PC-3 (cell line): ENCODE data around the gene ACTR3C. TPM values are rescaled to one million over a fixed set of nuclear protein-coding genes. Genes with fewer than 3 reads are reported as not detected.
A peak's percentile ranks its signal among the peaks of the same experiment; 100 is the strongest.
"Not testable (repeated sequence)": the region's sequence is repeated elsewhere in the genome, so short reads cannot be mapped to it uniquely, and the experiment has no call there.

Experiments used
- ATAC-seq: fragments of 200-7000 bp; cut with Tn5 transposase; 2 replicates; pipeline ENCODE4 v1.9.1; 2020; ENCODE audit warnings: mild to moderate bottlenecking, moderate library complexity
- BruUV-seq: library from RNA; stranded (reverse); fragments of 400-500 nt; replicated peaks from 2 replicates; lab custom pipeline; 2021; lab: Mats Ljungman, UMichigan
- CTCF ChIA-PET: fragments of 300-600 bp; sonication (Branson Sonifier 250); formaldehyde crosslinking; loops from one replicate; lab custom pipeline; 2022; ENCODE audit warnings: antibody characterized with exemption; lab: Charles Lee
- POLR2A ChIA-PET: fragments of 300-600 bp; sonication (Branson Sonifier 250); formaldehyde crosslinking; loops from one replicate; lab custom pipeline; 2022; ENCODE audit warnings: antibody characterized with exemption; ENCODE audit not compliant: unreplicated experiment; lab: Charles Lee
- DNase-seq: peaks from one replicate; pipeline ENCODE4 v3.0.0-alpha.2; 2015
- H2AFZ ChIP-seq: fragments of 300-600 bp; sonication (generic); 2 replicates; pipeline ENCODE4 v1.6.0; 2016; ENCODE audit warnings: antibody characterized with exemption, low read length
- H3F3A ChIP-seq: fragments of 300-600 bp; sonication (generic); one replicate; pipeline ENCODE4 v1.6.0; 2017; ENCODE audit warnings: antibody characterized with exemption, low read length, control low read depth, mild to moderate bottlenecking; ENCODE audit not compliant: unreplicated experiment
- H3K27ac ChIP-seq: fragments of 300-600 bp; sonication (generic); 2 replicates; pipeline ENCODE4 v1.5.1; 2016; ENCODE audit warnings: mild to moderate bottlenecking, low read length
- H3K27me3 ChIP-seq: fragments of 300-600 bp; sonication (generic); 2 replicates; pipeline ENCODE4 v1.6.1; 2016; ENCODE audit warnings: low read length, mixed read lengths
- H3K36me3 ChIP-seq: fragments of 300-600 bp; sonication (generic); 2 replicates; pipeline ENCODE4 v1.6.1; 2016; ENCODE audit warnings: low read depth, mixed run types, low read length, mixed read lengths
- H3K4me1 ChIP-seq: fragments of 300-600 bp; sonication (generic); 2 replicates; pipeline ENCODE4 v1.5.1; 2016; ENCODE audit warnings: low read length; ENCODE audit not compliant: insufficient read depth
- H3K4me2 ChIP-seq: fragments of 300-600 bp; sonication (generic); 2 replicates; pipeline ENCODE4 v1.6.0; 2016; ENCODE audit warnings: low read length
- H3K4me3 ChIP-seq: fragments of 300-600 bp; sonication (generic); 2 replicates; pipeline ENCODE4 v1.5.1; 2016; ENCODE audit warnings: mild to moderate bottlenecking, low read length, mixed read lengths
- H3K79me2 ChIP-seq: fragments of 300-600 bp; sonication (generic); 2 replicates; pipeline ENCODE4 v1.6.1; 2017; ENCODE audit warnings: low read length, mixed read lengths
- H3K9ac ChIP-seq: fragments of 300-600 bp; sonication (generic); 2 replicates; pipeline ENCODE4 v1.6.0; 2016; ENCODE audit warnings: mild to moderate bottlenecking, low read length
- H3K9me2 ChIP-seq: fragments of 300-600 bp; sonication (generic); replicated peaks from 2 replicates; pipeline ENCODE4 v1.6.1; 2016; ENCODE audit warnings: mixed run types, low read length, mixed read lengths
- H3K9me3 ChIP-seq: fragments of 300-600 bp; sonication (generic); 2 replicates; pipeline ENCODE4 v1.6.1; 2016; ENCODE audit warnings: low read length, mixed read lengths
- H4K20me1 ChIP-seq: fragments of 300-600 bp; sonication (generic); 2 replicates; pipeline ENCODE4 v1.6.1; 2016; ENCODE audit warnings: low read length, mixed read lengths
- intact Hi-C: fragments of 100-400 bp; cut with micrococcal nuclease; formaldehyde crosslinking; loops from 2 replicates; pipeline ENCODE4 v1.9.0; 2023
- total RNA-seq: library from RNA; depleted of rRNA; stranded (reverse); fragments of >200 nt; gene quantifications from 2 replicates; pipeline ENCODE4 v1.2.3, GENCODE V29; 2014

The ACTR3C gene
- total RNA-seq, 1 experiment from 2014 or later, result 10.8 TPM

- H3K4me2 ChIP-seq, intact Hi-C loops, H3K9me2 ChIP-seq, DNase-seq, H3K27ac ChIP-seq, BruUV-seq, H3K9me3 ChIP-seq, H3F3A ChIP-seq, H3K27me3 ChIP-seq, H3K4me1 ChIP-seq, H3K9ac ChIP-seq, POLR2A ChIA-PET, H2AFZ ChIP-seq, H3K4me3 ChIP-seq, CTCF ChIA-PET, H3K79me2 ChIP-seq, H4K20me1 ChIP-seq, H3K36me3 ChIP-seq: not testable (repeated sequence)
- peak; percentile 35; the same call in 1 of the 2 replicates for ATAC-seq
Observed at GRCh38 chr7:150222083-150222972, 101.0 kb downstream of the ACTR3C start.

DNA sequence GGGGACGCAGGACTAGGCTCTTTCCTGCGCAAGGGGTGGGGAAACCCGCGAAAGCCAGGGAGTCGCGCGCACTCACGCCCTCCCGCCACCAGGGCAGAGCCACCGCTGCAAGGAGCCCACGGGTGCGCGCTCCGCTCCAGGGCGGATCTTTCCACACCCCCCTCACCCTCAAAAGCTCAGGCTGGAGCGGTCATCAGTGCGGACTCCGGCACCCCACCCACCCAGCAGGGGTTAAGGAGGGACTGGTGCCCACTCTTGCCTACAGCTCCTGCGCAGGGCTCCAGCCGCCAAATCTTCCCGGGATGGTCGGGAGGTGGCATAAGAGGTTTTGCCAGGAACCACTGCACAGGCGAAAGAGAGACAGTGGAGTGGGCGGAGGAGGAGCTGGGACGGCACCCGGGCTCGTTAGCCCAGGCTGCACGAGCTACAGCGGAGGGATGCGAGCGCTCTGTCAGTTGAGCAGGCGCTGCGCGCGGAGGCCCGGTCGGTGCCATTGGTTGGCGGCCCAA is 102.6 kb downstream of the ACTR3C start:
- H3K4me1 ChIP-seq, H3K9ac ChIP-seq, POLR2A ChIA-PET, CTCF ChIA-PET, H3K9me3 ChIP-seq, H3F3A ChIP-seq, H3K9me2 ChIP-seq, H3K79me2 ChIP-seq, DNase-seq, H3K27ac ChIP-seq, H3K27me3 ChIP-seq, H4K20me1 ChIP-seq, H3K4me2 ChIP-seq, intact Hi-C loops, H2AFZ ChIP-seq, ATAC-seq, H3K4me3 ChIP-seq, BruUV-seq, H3K36me3 ChIP-seq: not testable (repeated sequence)

GRCh38 chr7:150219941-150220658 is 103.2 kb downstream of the ACTR3C start:
- ATAC-seq, H3K9me2 ChIP-seq, intact Hi-C loops, H3K4me3 ChIP-seq, H3K36me3 ChIP-seq, H3K27ac ChIP-seq, H3F3A ChIP-seq, H2AFZ ChIP-seq, H3K27me3 ChIP-seq, CTCF ChIA-PET, H3K9ac ChIP-seq, H3K79me2 ChIP-seq, H3K9me3 ChIP-seq, H4K20me1 ChIP-seq, BruUV-seq, H3K4me2 ChIP-seq, DNase-seq, POLR2A ChIA-PET, H3K4me1 ChIP-seq: not testable (repeated sequence)

GRCh38 chr7:150206848-150207247 is 116.5 kb downstream of the ACTR3C start:
- H3K9ac ChIP-seq, BruUV-seq, H3K9me3 ChIP-seq, H3F3A ChIP-seq, H4K20me1 ChIP-seq, ATAC-seq, H3K4me1 ChIP-seq, H3K4me2 ChIP-seq, H3K36me3 ChIP-seq, CTCF ChIA-PET, H3K4me3 ChIP-seq, DNase-seq, H3K79me2 ChIP-seq, intact Hi-C loops, H3K27me3 ChIP-seq, H3K27ac ChIP-seq, POLR2A ChIA-PET, H3K9me2 ChIP-seq, H2AFZ ChIP-seq: not testable (repeated sequence)

GRCh38 chr7:150205866-150206265 is 117.5 kb downstream of the ACTR3C start:
- POLR2A ChIA-PET, H3K36me3 ChIP-seq, H3K4me2 ChIP-seq, H2AFZ ChIP-seq, H3K9me2 ChIP-seq, H3K79me2 ChIP-seq, H3K4me3 ChIP-seq, BruUV-seq, H3K4me1 ChIP-seq, H3K9ac ChIP-seq, DNase-seq, H3K27ac ChIP-seq, H3F3A ChIP-seq, intact Hi-C loops, H3K27me3 ChIP-seq, H3K9me3 ChIP-seq, CTCF ChIA-PET, H4K20me1 ChIP-seq, ATAC-seq: not testable (repeated sequence)

GRCh38 chr7:150204577-150204976 is 118.8 kb downstream of the ACTR3C start:
- BruUV-seq, DNase-seq, H3K4me2 ChIP-seq, H2AFZ ChIP-seq, H3K79me2 ChIP-seq, H4K20me1 ChIP-seq, H3K4me3 ChIP-seq, H3K9ac ChIP-seq, H3K9me3 ChIP-seq, H3K36me3 ChIP-seq, ATAC-seq, H3K27me3 ChIP-seq, POLR2A ChIA-PET, H3F3A ChIP-seq, H3K27ac ChIP-seq, intact Hi-C loops, CTCF ChIA-PET, H3K9me2 ChIP-seq, H3K4me1 ChIP-seq: not testable (repeated sequence)
